OCI-LY3 (cell line): ENCODE results near the gene IL4R.

Experiments
- CTCF ChIP-seq: fragments of 200-600, 300-600 bp; sonication (generic); IDR thresholded peaks from 2 replicates; pipeline ENCODE4 v1.5.1; 2014; ENCODE audit warnings: antibody characterized with exemption, low read length, low read depth
- EZH2phosphoT487 ChIP-seq: fragments of 200-600 bp; shearing (Covaris generic); IDR thresholded peaks from 2 replicates; pipeline ENCODE4 v1.6.1; 2018; ENCODE audit warnings: antibody characterized with exemption, mixed run types, low read depth

- TF ChIP-seq CTCF (no peak), EZH2phosphoT487 (no peak)
Observed at GRCh38 chr16:27362570-27363245, 48.9 kb downstream of the IL4R start.
